Measurements from ENCODE around the gene TWF2. TPM values are rescaled to one million over a fixed set of nuclear protein-coding genes. Genes with fewer than 3 reads are reported as not detected.

TWF2 gene
- total RNA-seq, 1 experiment from 2014 or later: 102 TPM

DNA sequence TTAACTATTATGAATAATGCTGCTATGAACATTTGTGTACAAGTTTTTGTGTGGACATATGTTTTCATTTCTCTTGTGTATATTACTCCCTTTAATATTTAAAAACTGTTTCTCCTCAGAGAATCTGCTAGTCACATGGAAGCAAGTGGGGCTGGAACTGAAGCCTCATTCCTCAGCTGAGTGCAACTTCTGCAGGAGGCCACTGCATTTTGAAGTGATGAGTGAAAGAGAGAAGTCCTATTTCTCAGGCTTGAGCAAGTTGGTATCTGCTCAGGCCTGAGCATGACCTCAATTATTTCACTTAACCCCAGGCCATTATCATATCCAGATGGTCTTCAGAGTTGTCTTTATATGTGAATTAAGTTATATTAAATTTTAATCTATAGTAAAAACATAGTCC lies 25.1 kb downstream of the TWF2 start:
- Histone ChIP-seq H3K9me2 (ENCODE audit: insufficient read depth) (no peaks in the 10 kb centered on the region), H3K9me3 (ENCODE audit: insufficient read depth, low read depth) (no peaks in the 10 kb centered on the region), H3K4me3 (no peak overlapping the region), H3K36me3 (ENCODE audit: low read depth) (peaks cover 31% of the 10 kb centered on the region), H3F3A (ENCODE audit: insufficient read depth, low read depth) (peaks cover 50% of the 10 kb centered on the region), H3K79me2 (ENCODE audit: low read depth) (no peaks in the 10 kb centered on the region; the same call in 1 of the 2 replicates), H3K4me1 (replicated peaks; ENCODE audit: insufficient read depth) (peaks cover 62% of the 10 kb centered on the region), H3K27me3 (ENCODE audit: insufficient read depth, low read depth) (no peaks in the 10 kb centered on the region), H3K4me2 (no peak overlapping the region), H2AFZ (no peak overlapping the region), H3K27ac (no peak overlapping the region), H4K20me1 (ENCODE audit: insufficient read depth) (no peaks in the 10 kb centered on the region)
- POLR2A ChIA-PET (ENCODE audit: unreplicated experiment): no interaction called here
- no peak for DNase-seq
- CTCF ChIA-PET: interaction anchor here (0.7 kb wide), 1 partner anchor 67 kb away, joined by 3 read pairs; no protein-coding TSS in a partner anchor
- BruUV-seq (replicated peaks): no TSS peak
- intact Hi-C loops (cut with micrococcal nuclease; ENCODE audit: unreplicated experiment): no loop called here
- TF ChIP-seq EZH2 (IDR thresholded peaks at IDR 0.05; ENCODE audit: low read depth): no peak
- TF ChIP-seq, protein P1, sequence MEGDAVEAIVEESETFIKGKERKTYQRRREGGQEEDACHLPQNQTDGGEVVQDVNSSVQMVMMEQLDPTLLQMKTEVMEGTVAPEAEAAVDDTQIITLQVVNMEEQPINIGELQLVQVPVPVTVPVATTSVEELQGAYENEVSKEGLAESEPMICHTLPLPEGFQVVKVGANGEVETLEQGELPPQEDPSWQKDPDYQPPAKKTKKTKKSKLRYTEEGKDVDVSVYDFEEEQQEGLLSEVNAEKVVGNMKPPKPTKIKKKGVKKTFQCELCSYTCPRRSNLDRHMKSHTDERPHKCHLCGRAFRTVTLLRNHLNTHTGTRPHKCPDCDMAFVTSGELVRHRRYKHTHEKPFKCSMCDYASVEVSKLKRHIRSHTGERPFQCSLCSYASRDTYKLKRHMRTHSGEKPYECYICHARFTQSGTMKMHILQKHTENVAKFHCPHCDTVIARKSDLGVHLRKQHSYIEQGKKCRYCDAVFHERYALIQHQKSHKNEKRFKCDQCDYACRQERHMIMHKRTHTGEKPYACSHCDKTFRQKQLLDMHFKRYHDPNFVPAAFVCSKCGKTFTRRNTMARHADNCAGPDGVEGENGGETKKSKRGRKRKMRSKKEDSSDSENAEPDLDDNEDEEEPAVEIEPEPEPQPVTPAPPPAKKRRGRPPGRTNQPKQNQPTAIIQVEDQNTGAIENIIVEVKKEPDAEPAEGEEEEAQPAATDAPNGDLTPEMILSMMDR (conservative IDR thresholded peaks at IDR 0.05): no peak

DNA sequence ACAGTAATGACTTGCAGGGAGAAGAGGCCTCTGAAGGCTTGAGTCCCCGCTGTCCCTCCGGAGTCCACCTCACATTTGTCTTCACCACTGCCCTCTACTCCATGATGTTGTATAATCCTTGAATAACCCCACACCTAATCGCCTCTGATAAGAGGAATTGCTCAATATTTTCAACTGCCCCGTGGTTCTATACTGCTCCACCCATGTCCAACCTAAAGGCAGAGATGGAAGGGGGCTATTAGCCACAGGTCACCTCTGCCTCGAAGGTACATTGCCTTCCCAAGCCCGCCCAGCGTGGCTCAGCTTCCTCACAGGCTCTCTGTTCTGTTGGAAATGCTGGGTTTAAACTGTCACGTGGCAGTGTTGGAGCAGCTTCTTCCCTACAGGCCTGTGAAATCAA lies 26.0 kb downstream of the TWF2 start:
- Histone ChIP-seq H3K4me3 (no peak overlapping the region), H3K4me2 (no peak overlapping the region), H3K4me1 (replicated peaks; ENCODE audit: insufficient read depth) (peaks cover 53% of the 10 kb centered on the region), H3K27ac (no peak overlapping the region), H3K9me2 (ENCODE audit: insufficient read depth) (no peaks in the 10 kb centered on the region), H3K79me2 (ENCODE audit: low read depth) (no peaks in the 10 kb centered on the region; the same call in 1 of the 2 replicates), H3F3A (ENCODE audit: insufficient read depth, low read depth) (peaks cover 47% of the 10 kb centered on the region), H4K20me1 (ENCODE audit: insufficient read depth) (no peaks in the 10 kb centered on the region), H2AFZ (no peak overlapping the region), H3K36me3 (ENCODE audit: low read depth) (peaks cover 39% of the 10 kb centered on the region), H3K27me3 (ENCODE audit: insufficient read depth, low read depth) (no peaks in the 10 kb centered on the region), H3K9me3 (ENCODE audit: insufficient read depth, low read depth) (no peaks in the 10 kb centered on the region)
- intact Hi-C loops (cut with micrococcal nuclease; ENCODE audit: unreplicated experiment): no loop called here
- ChIA-PET POLR2A (ENCODE audit: unreplicated experiment) (no interaction called here), CTCF (no interaction called here)
- no TSS peak for BruUV-seq (replicated peaks)
- TF ChIP-seq, protein P1 (conservative IDR thresholded peaks at IDR 0.05): no peak
- no peak for TF ChIP-seq EZH2 (IDR thresholded peaks at IDR 0.05; ENCODE audit: low read depth)
- no peak for DNase-seq

DNA sequence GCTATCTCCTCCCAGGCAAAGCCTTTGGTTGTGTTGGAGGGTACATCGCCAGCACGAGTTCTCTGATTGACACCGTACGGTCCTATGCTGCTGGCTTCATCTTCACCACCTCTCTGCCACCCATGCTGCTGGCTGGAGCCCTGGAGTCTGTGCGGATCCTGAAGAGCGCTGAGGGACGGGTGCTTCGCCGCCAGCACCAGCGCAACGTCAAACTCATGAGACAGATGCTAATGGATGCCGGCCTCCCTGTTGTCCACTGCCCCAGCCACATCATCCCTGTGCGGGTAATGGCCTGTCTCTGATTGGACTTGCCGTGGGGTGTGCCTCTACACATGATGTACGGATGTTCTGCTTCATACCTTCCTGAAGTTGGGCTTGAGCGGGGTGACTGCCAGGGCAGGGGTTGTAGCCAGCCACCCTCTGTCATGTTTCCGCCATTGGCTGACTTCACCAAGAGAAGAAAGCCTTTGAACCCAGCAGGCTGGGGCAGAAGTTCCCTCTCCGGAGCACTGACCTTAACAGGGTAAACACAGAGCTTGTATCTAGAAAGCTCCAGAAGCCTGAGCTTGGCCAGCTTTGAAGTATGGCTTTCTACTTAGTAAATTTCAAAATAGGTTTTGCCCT lies 27.6 kb downstream of the TWF2 start:
- H4K20me1 ChIP-seq (ENCODE audit: insufficient read depth): no peaks in the 10 kb centered on the region
- H3K9me3 ChIP-seq (ENCODE audit: insufficient read depth, low read depth): no peaks in the 10 kb centered on the region
- peaks cover 40% of the 10 kb centered on the region for H3F3A ChIP-seq (ENCODE audit: insufficient read depth, low read depth)
- H3K4me1 ChIP-seq (replicated peaks; ENCODE audit: insufficient read depth): peaks cover 40% of the 10 kb centered on the region
- no peaks in the 10 kb centered on the region for H3K9me2 ChIP-seq (ENCODE audit: insufficient read depth)
- BruUV-seq (replicated peaks): no TSS peak
- H2AFZ ChIP-seq: no peak overlapping the region
- intact Hi-C loops (cut with micrococcal nuclease; ENCODE audit: unreplicated experiment): no loop called here
- no peaks in the 10 kb centered on the region for H3K27me3 ChIP-seq (ENCODE audit: insufficient read depth, low read depth)
- no peak for DNase-seq
- ChIA-PET POLR2A (ENCODE audit: unreplicated experiment) (no interaction called here), CTCF (no interaction called here)
- H3K27ac ChIP-seq: 0 out of 2 replicates have a peak overlapping the region, but pooled peaks have one; percentile 28
- peaks cover 47% of the 10 kb centered on the region for H3K36me3 ChIP-seq (ENCODE audit: low read depth)
- TF ChIP-seq EZH2 (IDR thresholded peaks at IDR 0.05; ENCODE audit: low read depth): no peak
- TF ChIP-seq, protein P1 (conservative IDR thresholded peaks at IDR 0.05): no peak
- H3K79me2 ChIP-seq (ENCODE audit: low read depth): no peaks in the 10 kb centered on the region; the same call in 1 of the 2 replicates
- no peak overlapping the region for H3K4me3 ChIP-seq
- H3K4me2 ChIP-seq: peak overlapping the region; percentile 49; the same call in 1 of the 2 replicates
